ENCODE data around the gene ZSCAN2. TPM values are rescaled to one million over a fixed set of nuclear protein-coding genes. Genes with fewer than 3 reads are reported as not detected.

ZSCAN2 gene
- total and polyA plus RNA-seq, 2 of the 8 experiments (the other 6 are each of a cell fraction or from before 2014, with no cell fraction given), result 23.6 to 52.4 TPM

- H3K79me1 ChIP-seq (ENCODE audit: low read depth, low read length), result no peaks in the 10 kb centered on the region; the same call in 1 of the 2 replicates
- H2AK5ac ChIP-seq (ENCODE audit: low read depth, low read length), result no peak overlapping the region
- 0 out of 2 replicates have a peak overlapping the region, but pooled peaks have one; percentile 11 for H2BK20ac ChIP-seq (ENCODE audit: low read length)
- H3K27ac ChIP-seq (ENCODE audit: low read depth, low read length), result no peak overlapping the region
- H3K4me1 ChIP-seq (replicated peaks in 1 of 4; ENCODE audit: control insufficient read depth in 3 of 4, insufficient read depth in 4 of 4, low read length in 3 of 4), result peaks cover 0 to 12% (median 2%) of the 10 kb centered on the region in 4 experiments; a peak in 5 of 7 replicates
- H3K23ac ChIP-seq (ENCODE audit: insufficient read length), result no peak overlapping the region
- FAIRE-seq (no peak), DNase-seq (ENCODE audit: low read depth in 1 of 2, low spot score in 2 of 2) (no peak)
- no peaks in the 10 kb centered on the region for H4K20me1 ChIP-seq (replicated peaks in 1 of 2; ENCODE audit: control insufficient read depth in 1 of 2, insufficient read depth in 2 of 2, low read length in 2 of 2)
- H4K91ac ChIP-seq (replicated peaks; ENCODE audit: insufficient read length, low read length), result no peak overlapping the region
- POLR2A ChIA-PET (ENCODE audit: partially characterized antibody), result interaction anchor here (0.7 to 11.9 kb wide), 8 partner anchors 10 to 61 kb away, joined by 3 to 134 read pairs (median 4); no protein-coding TSS in a partner anchor
- no peak overlapping the region for H2BK15ac ChIP-seq (ENCODE audit: low read length)
- H3K56ac ChIP-seq (replicated peaks; ENCODE audit: insufficient read length, low read depth, low read length), result no peak overlapping the region
- no peak overlapping the region for H3K18ac ChIP-seq (ENCODE audit: extremely low read depth, low read length)
- H3K9ac ChIP-seq (replicated peaks in 1 of 4; ENCODE audit: extremely low read depth in 1 of 4, low read depth in 3 of 4, low read length in 3 of 4), result no peak overlapping the region
- H3K4ac ChIP-seq (replicated peaks; ENCODE audit: insufficient read length, low read depth, low read length), result no peak overlapping the region
- CTCF ChIA-PET (ENCODE audit: partially characterized antibody), result interaction anchor here (0.7 to 6.5 kb wide), 27 partner anchors 9 to 330 kb away, joined by 3 to 61 read pairs (median 6); partner anchors contain the start of gene WDR73
- H4K5ac ChIP-seq (ENCODE audit: insufficient read length, low read depth, low read length), result no peak overlapping the region
- no peak overlapping the region for H4K8ac ChIP-seq (ENCODE audit: extremely low read depth, insufficient read depth, low read length)
- H3K4me3 ChIP-seq (ENCODE audit: extremely low read depth in 1 of 4, insufficient read depth in 2 of 4, low read depth in 3 of 4, low read length in 4 of 4), result no peak overlapping the region
- peaks cover 0 to 12% of the 10 kb centered on the region in 2 experiments; a peak in 1 of 4 replicates for H3K79me2 ChIP-seq (ENCODE audit: control insufficient read depth in 1 of 2, insufficient read depth in 2 of 2, low read length in 2 of 2)
- H2AFZ ChIP-seq (ENCODE audit: low read length), result peak overlapping the region; percentile 75
- H3K14ac ChIP-seq (ENCODE audit: insufficient read length), result no peak overlapping the region
- peaks cover 7% of the 10 kb centered on the region; the same call in 1 of the 2 replicates for H3K23me2 ChIP-seq (ENCODE audit: low read depth, low read length)
- TF ChIP-seq SIX5 (IDR thresholded peaks at IDR 0.05; ENCODE audit: low read depth, low read length), result no peak
- no peak for TF ChIP-seq CTBP2 (IDR thresholded peaks at IDR 0.05; ENCODE audit: borderline replicate concordance, insufficient read depth, insufficient read length, low read length)
- TF ChIP-seq EGR1 (IDR thresholded peaks at IDR 0.05; ENCODE audit: borderline replicate concordance, low read depth, low read length), result no peak
- no peak for TF ChIP-seq TCF12 (IDR thresholded peaks at IDR 0.05; ENCODE audit: low read depth, low read length)
- TF ChIP-seq NRF1 (IDR thresholded peaks at IDR 0.05; ENCODE audit: low read depth, low read length), result no peak
- TF ChIP-seq KDM5A (IDR thresholded peaks at IDR 0.05; ENCODE audit: low read length), result no peak
- no peak for TF ChIP-seq CHD1 (IDR thresholded peaks at IDR 0.05; ENCODE audit: low read depth, low read length)
- no peak for TF ChIP-seq CBX5 (IDR thresholded peaks at IDR 0.05; ENCODE audit: low read depth, low read length)
- H3K36me3 ChIP-seq (ENCODE audit: control insufficient read depth in 2 of 4, insufficient read depth in 4 of 4, low read length in 3 of 4), result no peaks in the 10 kb centered on the region
- H2BK12ac ChIP-seq (ENCODE audit: low read depth, low read length), result no peak overlapping the region; the same call in 1 of the 2 replicates
- H3K4me2 ChIP-seq (ENCODE audit: insufficient read depth in 1 of 2, low read depth in 2 of 2, low read length in 2 of 2), result no peak overlapping the region
- WGBS, 2 experiments (ENCODE audit: extremely low coverage in 1 of 2, insufficient coverage in 1 of 2, insufficient read length in 1 of 2, insufficient replicate concordance in 2 of 2, low coverage in 1 of 2, low lambda C conversion rate in 2 of 2, missing lambda C conversion rate in 1 of 2), result 92% methylated on average over 2 of the region's 2 CpGs; no CpG with 5 or more reads in 1 of the 2 experiments
- H3K27me3 ChIP-seq (replicated peaks in 1 of 4; ENCODE audit: control insufficient read depth in 3 of 4, extremely low read depth in 1 of 4, insufficient read depth in 3 of 4, low read length in 3 of 4), result peaks cover 0 to 3% (median 0%) of the 10 kb centered on the region in 4 experiments; a peak in 3 of 7 replicates
- H2BK5ac ChIP-seq (ENCODE audit: low read depth, low read length), result no peak overlapping the region
- H2BK120ac ChIP-seq (replicated peaks; ENCODE audit: low read depth, low read length), result no peak overlapping the region
- peaks cover 0 to 5% of the 10 kb centered on the region in 2 experiments; a peak in 1 of 4 replicates for H3K9me3 ChIP-seq (ENCODE audit: insufficient read depth in 2 of 2, low read depth in 1 of 2, low read length in 1 of 2)
These were observed 2.6 kb upstream of the ZSCAN2 start for GRCh38 chr15:84598250-84598649.

Data from H1 (cell line).